ENCODE data around the gene GABRG3.
"Not testable (repeated sequence)": the region's sequence is repeated elsewhere in the genome, so short reads cannot be mapped to it uniquely, and the experiment has no call there.

Gene GABRG3

GRCh38 chr15:27003003-27003402 lies 32.0 kb downstream of the GABRG3 start:
- not testable (repeated sequence) for DNase-seq

- not testable (repeated sequence) for DNase-seq
These were observed 33.2 kb downstream of the GABRG3 start for GRCh38 chr15:27004226-27004625.

GRCh38 chr15:27017168-27017809 lies 46.3 kb downstream of the GABRG3 start:
- DNase-seq, result peak; percentile 79

- no peak for DNase-seq
These were observed 48.7 kb downstream of the GABRG3 start for GRCh38 chr15:27019687-27020086.

- DNase-seq, result no peak
These were observed 54.5 kb downstream of the GABRG3 start for GRCh38 chr15:27025481-27025966.

GRCh38 chr15:27027229-27027628 lies 56.2 kb downstream of the GABRG3 start:
- no peak for DNase-seq

GRCh38 chr15:27028858-27029477 lies 58.0 kb downstream of the GABRG3 start:
- peak; percentile 47 for DNase-seq

GRCh38 chr15:27036210-27036609 lies 65.2 kb downstream of the GABRG3 start:
- no peak for DNase-seq

GRCh38 chr15:27037501-27037900 lies 66.5 kb downstream of the GABRG3 start:
- DNase-seq, result no peak

GRCh38 chr15:27039152-27039551 lies 68.2 kb downstream of the GABRG3 start:
- no peak for DNase-seq

GRCh38 chr15:27042230-27042629 lies 71.2 kb downstream of the GABRG3 start:
- DNase-seq, result no peak

GRCh38 chr15:27042646-27043045 lies 71.7 kb downstream of the GABRG3 start:
- DNase-seq, result no peak

GRCh38 chr15:27043770-27044169 lies 72.8 kb downstream of the GABRG3 start:
- no peak for DNase-seq

- DNase-seq, result peak; percentile 70
These were observed 74.8 kb downstream of the GABRG3 start for GRCh38 chr15:27045796-27046195.

GRCh38 chr15:27046880-27047279 lies 75.9 kb downstream of the GABRG3 start:
- DNase-seq, result no peak

- no peak for DNase-seq
These were observed 79.2 kb downstream of the GABRG3 start for GRCh38 chr15:27050163-27050562.

GRCh38 chr15:27054426-27054825 lies 83.4 kb downstream of the GABRG3 start:
- DNase-seq, result no peak

- DNase-seq, result no peak
These were observed 87.1 kb downstream of the GABRG3 start for GRCh38 chr15:27057904-27058645.

GRCh38 chr15:27058939-27059338 lies 88.0 kb downstream of the GABRG3 start:
- no peak for DNase-seq

- peak; percentile 31 for DNase-seq
These were observed 88.7 kb downstream of the GABRG3 start for GRCh38 chr15:27059610-27060202.

GRCh38 chr15:27061739-27062138 lies 90.8 kb downstream of the GABRG3 start:
- DNase-seq, result peak; percentile 18

GRCh38 chr15:27062951-27063350 lies 92.0 kb downstream of the GABRG3 start:
- DNase-seq, result no peak

GRCh38 chr15:27064080-27064479 lies 93.1 kb downstream of the GABRG3 start:
- DNase-seq, result no peak

- no peak for DNase-seq
These were observed 94.2 kb downstream of the GABRG3 start for GRCh38 chr15:27065151-27065550.

Measured in NCI-H510A treated with DMSO at 0.1 percent for 48 hours (cell line).